MCF 10A (cell line): ENCODE data around the gene F2RL3. TPM values are rescaled to one million over a fixed set of nuclear protein-coding genes. Genes with fewer than 3 reads are reported as not detected.

ENCODE experiments used
- Bru-seq: library from RNA; stranded (reverse); fragments of 400-500 nt; gene quantifications from one replicate; lab custom pipeline; 2021; lab: Mats Ljungman, UMichigan
- BruChase-seq, 2 experiments: library from RNA; stranded (reverse); fragments of 400-500 nt; gene quantifications; one replicate each; lab custom pipeline; 2021; lab: Mats Ljungman, UMichigan
- BruUV-seq: library from RNA; stranded (reverse); fragments of 400-500 nt; replicated peaks from 2 replicates; lab custom pipeline; 2021; lab: Mats Ljungman, UMichigan
- CTCF ChIA-PET: fragments of 300-600 bp; sonication (Branson Sonifier 250); formaldehyde crosslinking; extraction: SDS; loops from one replicate; lab custom pipeline; 2021; ENCODE audit warnings: antibody characterized with exemption, inconsistent platforms; lab: Yijun Ruan, JAX
- POLR2A ChIA-PET: fragments of 300-600, 350-650 bp; sonication (Branson Sonifier 250); formaldehyde crosslinking; extraction: SDS; loops from one replicate; lab custom pipeline; 2020; ENCODE audit warnings: antibody characterized with exemption, inconsistent platforms; lab: Yijun Ruan, JAX
- DNase-seq: peaks from one replicate; pipeline ENCODE4 v3.0.0-alpha.2; 2018; ENCODE audit not compliant: unreplicated experiment
- H3K27ac Mint-ChIP-seq: one replicate; pipeline ENCODE4 v1.8.0; 2022; ENCODE audit warnings: mild to moderate bottlenecking, low read depth, mixed read lengths; ENCODE audit not compliant: unreplicated experiment
- H3K27me3 Mint-ChIP-seq: one replicate; pipeline ENCODE4 v1.8.0; 2022; ENCODE audit warnings: mixed read lengths; ENCODE audit not compliant: insufficient read depth, unreplicated experiment
- H3K36me3 Mint-ChIP-seq: one replicate; pipeline ENCODE4 v1.8.0; 2022; ENCODE audit warnings: mild to moderate bottlenecking, moderate library complexity, mixed read lengths; ENCODE audit not compliant: insufficient read depth, unreplicated experiment
- H3K4me1 Mint-ChIP-seq: one replicate; pipeline ENCODE4 v1.8.0; 2022; ENCODE audit warnings: mixed read lengths; ENCODE audit not compliant: insufficient read depth, unreplicated experiment
- H3K4me3 Mint-ChIP-seq: one replicate; pipeline ENCODE4 v1.8.0; 2022; ENCODE audit warnings: mild to moderate bottlenecking, moderate library complexity, mixed read lengths; ENCODE audit not compliant: unreplicated experiment
- H3K9me3 Mint-ChIP-seq: one replicate; pipeline ENCODE4 v1.8.0; 2022; ENCODE audit warnings: mixed read lengths; ENCODE audit not compliant: unreplicated experiment
- intact Hi-C: fragments of 100-400 bp; cut with micrococcal nuclease; formaldehyde crosslinking; loops from 2 replicates; pipeline ENCODE4 v1.14.1; 2022
- long read RNA-seq: library from polyadenylated mRNA; stranded (forward); transcript quantifications from one replicate; pipeline ENCODE4 v2.0.0, GENCODE V29; 2022
- total RNA-seq: library from RNA; stranded (reverse); gene quantifications from 2 replicates; pipeline ENCODE4 v1.2.3, GENCODE V29; 2022
- TF ChIP-seq, protein P1 (sequence below): fragments of 200-600 bp; IDR thresholded peaks from one replicate; pipeline ENCODE4 v1.8.0; 2022; ENCODE audit warnings: antibody characterized with exemption, mild to moderate bottlenecking; ENCODE audit not compliant: unreplicated experiment

The F2RL3 gene
- total RNA-seq (not detected in 2 replicates), Bru-seq, nascent RNA (not detected), BruChase-seq, experiment 1, labeled RNA remaining after a 6-hour chase (percentile 9 among the genes with signal in this experiment), BruChase-seq, experiment 2, labeled RNA remaining after a 2-hour chase (not detected)
- long read RNA-seq: 0 reads

DNA sequence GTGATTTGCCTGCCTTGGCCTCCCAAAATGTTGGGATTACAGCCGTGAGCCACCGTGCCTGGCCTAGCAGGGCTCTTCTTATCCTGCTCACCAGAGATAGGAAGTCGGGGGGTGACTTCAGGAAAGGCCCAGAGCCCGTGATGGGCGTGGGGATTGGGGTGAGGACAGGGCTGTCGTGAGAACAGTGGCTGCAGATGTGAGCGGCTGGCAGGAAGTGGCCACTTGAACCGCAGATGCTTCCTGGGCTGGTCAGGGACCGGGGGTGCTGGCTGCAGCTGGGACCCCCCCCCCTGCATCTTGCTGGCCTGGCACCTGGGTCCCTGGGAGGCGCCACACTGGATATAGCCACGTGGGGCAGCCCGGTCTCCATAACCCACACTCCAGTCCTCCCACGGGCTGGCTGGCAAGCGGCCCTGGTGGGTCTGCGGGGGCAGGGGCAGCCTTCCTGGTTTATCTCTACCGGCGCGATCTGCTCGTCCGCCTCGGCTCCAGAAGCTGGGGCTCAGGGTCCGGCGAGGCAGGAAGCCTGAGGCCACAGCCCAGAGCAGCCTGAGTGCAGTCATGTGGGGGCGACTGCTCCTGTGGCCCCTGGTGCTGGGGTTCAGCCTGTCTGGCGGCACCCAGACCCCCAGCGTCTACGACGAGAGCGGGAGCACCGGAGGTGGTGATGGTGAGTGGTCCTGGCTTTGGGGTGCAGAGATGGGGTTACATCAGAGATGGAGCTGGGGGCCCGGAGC lies at the start of gene F2RL3:
F2RL3 (plus strand) TSS at position 371 of the 737 bp plus-strand sequence; CDS start at position 562, 191 bp downstream.
- no peak for DNase-seq
- intact Hi-C loops: no loop called here
- BruUV-seq: no TSS peak
- H3K36me3 Mint-ChIP-seq: peaks cover 7% of the 10 kb centered on the region
- H3K27ac Mint-ChIP-seq: peak within 1 kb of the TSS; percentile 63
- H3K27me3 Mint-ChIP-seq: no peaks in the 10 kb centered on the region
- TF ChIP-seq, protein P1, sequence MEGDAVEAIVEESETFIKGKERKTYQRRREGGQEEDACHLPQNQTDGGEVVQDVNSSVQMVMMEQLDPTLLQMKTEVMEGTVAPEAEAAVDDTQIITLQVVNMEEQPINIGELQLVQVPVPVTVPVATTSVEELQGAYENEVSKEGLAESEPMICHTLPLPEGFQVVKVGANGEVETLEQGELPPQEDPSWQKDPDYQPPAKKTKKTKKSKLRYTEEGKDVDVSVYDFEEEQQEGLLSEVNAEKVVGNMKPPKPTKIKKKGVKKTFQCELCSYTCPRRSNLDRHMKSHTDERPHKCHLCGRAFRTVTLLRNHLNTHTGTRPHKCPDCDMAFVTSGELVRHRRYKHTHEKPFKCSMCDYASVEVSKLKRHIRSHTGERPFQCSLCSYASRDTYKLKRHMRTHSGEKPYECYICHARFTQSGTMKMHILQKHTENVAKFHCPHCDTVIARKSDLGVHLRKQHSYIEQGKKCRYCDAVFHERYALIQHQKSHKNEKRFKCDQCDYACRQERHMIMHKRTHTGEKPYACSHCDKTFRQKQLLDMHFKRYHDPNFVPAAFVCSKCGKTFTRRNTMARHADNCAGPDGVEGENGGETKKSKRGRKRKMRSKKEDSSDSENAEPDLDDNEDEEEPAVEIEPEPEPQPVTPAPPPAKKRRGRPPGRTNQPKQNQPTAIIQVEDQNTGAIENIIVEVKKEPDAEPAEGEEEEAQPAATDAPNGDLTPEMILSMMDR: no peak
- H3K9me3 Mint-ChIP-seq: no peaks in the 10 kb centered on the region
- no peaks in the 10 kb centered on the region for H3K4me1 Mint-ChIP-seq
- CTCF ChIA-PET: interaction anchor here (0.6 to 0.7 kb wide), 2 partner anchors 111 to 130 kb away, joined by 3 read pairs; no protein-coding TSS in a partner anchor
- POLR2A ChIA-PET: no interaction called here
- H3K4me3 Mint-ChIP-seq: no peak within 1 kb of the TSS

DNA sequence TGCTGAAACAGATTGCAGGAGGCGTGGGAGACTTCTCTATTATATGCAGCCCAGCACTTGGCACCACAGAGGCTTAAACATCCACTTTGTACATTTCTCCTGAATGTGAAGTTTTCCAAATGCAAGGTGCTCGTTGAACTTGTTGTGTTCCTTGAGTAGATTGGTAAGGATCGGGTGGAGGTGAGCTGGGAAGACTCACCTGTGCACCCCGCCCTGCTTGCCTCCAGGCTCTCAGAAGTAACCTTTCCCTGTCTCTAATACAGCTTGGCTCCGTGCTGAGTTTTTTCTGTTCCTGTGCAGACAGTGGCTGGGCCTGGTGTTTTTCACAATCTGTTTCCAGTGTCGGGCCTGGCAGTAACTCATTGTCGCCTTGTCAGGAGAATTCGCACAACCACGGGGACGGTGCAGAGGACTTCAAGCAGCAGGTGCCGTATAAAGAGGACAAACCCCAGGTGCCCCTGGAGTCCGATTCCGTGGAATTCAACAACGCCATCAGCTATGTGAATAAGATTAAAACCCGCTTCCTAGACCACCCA lies 47.3 kb upstream of the F2RL3 start:
- ChIA-PET CTCF (interaction anchor here (0.6 to 0.9 kb wide), 3 partner anchors 63 to 217 kb away, joined by 3 read pairs; no protein-coding TSS in a partner anchor), POLR2A (interaction anchor here (0.6 kb wide), 1 partner anchor 439 kb away, joined by 4 read pairs; no protein-coding TSS in a partner anchor)
- TF ChIP-seq, protein P1: no peak
- no TSS peak for BruUV-seq
- Mint-ChIP-seq H3K4me1 (peaks cover 8% of the 10 kb centered on the region), H3K27ac (no peak overlapping the region), H3K27me3 (no peaks in the 10 kb centered on the region), H3K9me3 (no peaks in the 10 kb centered on the region), H3K4me3 (no peak overlapping the region), H3K36me3 (peaks cover 65% of the 10 kb centered on the region)
- no peak for DNase-seq
- intact Hi-C loops: no loop called here

DNA sequence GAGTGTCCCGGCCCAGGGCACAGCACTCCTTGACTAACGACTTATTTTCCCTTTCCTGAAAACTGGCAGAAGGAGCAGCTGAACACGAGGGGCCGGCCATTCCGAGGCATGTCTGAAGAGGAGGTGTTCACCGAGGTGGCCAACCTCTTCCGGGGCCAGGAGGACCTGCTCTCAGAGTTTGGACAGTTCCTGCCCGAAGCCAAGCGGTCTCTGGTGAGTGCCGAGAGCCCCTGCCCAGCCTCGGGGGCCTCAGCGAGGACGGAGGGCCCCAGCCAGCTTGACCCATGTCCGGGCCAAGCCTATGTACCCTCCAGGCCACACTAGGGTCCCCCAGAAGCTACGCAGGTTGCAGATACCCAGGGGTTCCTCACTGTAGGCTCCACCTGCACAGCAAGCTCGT lies 41.9 kb upstream of the F2RL3 start:
- ChIA-PET CTCF (no interaction called here), POLR2A (interaction anchor here (0.6 kb wide), 1 partner anchor 14 kb away, joined by 4 read pairs; no protein-coding TSS in a partner anchor)
- intact Hi-C loops: no loop called here
- no peak overlapping the region for H3K4me3 Mint-ChIP-seq
- BruUV-seq: no TSS peak
- H3K27ac Mint-ChIP-seq: no peak overlapping the region
- H3K36me3 Mint-ChIP-seq: peaks cover 88% of the 10 kb centered on the region
- no peak for DNase-seq
- H3K9me3 Mint-ChIP-seq: no peaks in the 10 kb centered on the region
- no peaks in the 10 kb centered on the region for H3K4me1 Mint-ChIP-seq
- TF ChIP-seq, protein P1: no peak
- H3K27me3 Mint-ChIP-seq: no peaks in the 10 kb centered on the region

DNA sequence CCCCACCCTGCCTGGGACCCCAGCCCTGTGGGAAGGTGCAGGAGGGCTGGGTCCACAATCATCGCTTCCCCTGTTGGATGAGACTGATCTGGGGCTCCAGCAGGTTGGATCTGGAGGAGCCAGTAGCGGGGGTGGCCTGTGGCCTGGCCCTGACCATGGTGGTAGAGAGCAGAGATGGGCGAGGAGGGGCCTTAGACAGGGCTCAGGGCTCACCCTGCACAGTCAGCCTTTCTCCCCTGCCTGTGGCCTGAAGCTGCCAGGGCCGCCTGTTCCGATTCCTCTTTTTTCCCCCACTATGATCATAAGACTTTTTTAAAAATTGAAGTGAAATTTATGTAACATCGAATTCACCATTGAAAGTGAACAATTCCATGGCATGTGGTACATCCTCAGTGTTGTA lies 41.4 kb upstream of the F2RL3 start:
- H3K9me3 Mint-ChIP-seq: no peaks in the 10 kb centered on the region
- ChIA-PET CTCF (no interaction called here), POLR2A (interaction anchor here (0.5 kb wide), 1 partner anchor 178 kb away, joined by 4 read pairs; no protein-coding TSS in a partner anchor)
- H3K4me1 Mint-ChIP-seq: no peaks in the 10 kb centered on the region
- no peak overlapping the region for H3K4me3 Mint-ChIP-seq
- intact Hi-C loops: no loop called here
- BruUV-seq: no TSS peak
- no peaks in the 10 kb centered on the region for H3K27me3 Mint-ChIP-seq
- peaks cover 88% of the 10 kb centered on the region for H3K36me3 Mint-ChIP-seq
- H3K27ac Mint-ChIP-seq: no peak overlapping the region
- TF ChIP-seq, protein P1: no peak
- no peak for DNase-seq
